Measurements from ENCODE around the gene PARP6.

PARP6 gene

GRCh38 chr15:72272213-72272996 is at the start of gene PARP6:
TSS of gene PARP6 (minus strand) at chr15:72272554. CDS start at chr15:72267477, 5,077 bp downstream.
- DNase-seq, result peak; percentile 95

DNA sequence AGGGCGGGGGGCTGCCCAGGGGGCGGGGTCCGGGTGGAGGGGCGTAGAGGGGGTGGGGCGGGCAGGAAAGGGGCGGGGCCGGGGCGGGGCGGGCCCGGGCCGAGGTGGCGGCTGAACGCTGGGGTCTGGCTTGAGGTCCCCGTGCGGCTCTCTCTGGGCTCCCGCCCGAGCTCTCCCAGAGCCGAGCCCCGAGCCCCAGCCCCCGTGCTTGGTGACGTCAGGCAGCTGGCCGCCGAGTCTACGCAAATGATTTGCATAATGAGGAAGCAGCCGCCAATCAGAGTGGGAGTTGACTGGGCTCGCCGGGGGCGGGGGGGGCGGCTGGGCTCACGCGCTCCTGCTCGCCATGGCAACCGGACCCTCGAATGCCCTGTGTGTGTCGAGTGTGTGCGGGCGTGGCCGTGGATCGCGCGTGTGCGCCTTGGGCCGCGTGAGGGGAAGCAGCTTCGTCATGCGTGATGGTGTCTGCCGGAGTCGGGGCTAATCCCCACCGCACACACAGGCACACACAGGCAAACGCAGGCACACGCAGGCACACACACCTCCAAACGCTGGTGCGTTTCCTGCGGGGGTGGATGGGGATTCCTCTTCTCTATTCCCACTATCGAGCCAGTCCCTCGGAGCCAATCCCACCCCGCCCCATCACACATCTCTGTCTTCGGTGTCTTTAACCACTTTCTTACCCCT is 47.8 kb upstream of the PARP6 start, which contains the start of gene CELF6:
Gene CELF6, minus strand, starts transcription at position 173 of the 687 bp plus-strand sequence. CDS start 283 bp downstream, outside the sequence.
- no peak for DNase-seq

- no peak for DNase-seq
These were observed 47.1 kb upstream of the PARP6 start for GRCh38 chr15:72319360-72319984.

DNA sequence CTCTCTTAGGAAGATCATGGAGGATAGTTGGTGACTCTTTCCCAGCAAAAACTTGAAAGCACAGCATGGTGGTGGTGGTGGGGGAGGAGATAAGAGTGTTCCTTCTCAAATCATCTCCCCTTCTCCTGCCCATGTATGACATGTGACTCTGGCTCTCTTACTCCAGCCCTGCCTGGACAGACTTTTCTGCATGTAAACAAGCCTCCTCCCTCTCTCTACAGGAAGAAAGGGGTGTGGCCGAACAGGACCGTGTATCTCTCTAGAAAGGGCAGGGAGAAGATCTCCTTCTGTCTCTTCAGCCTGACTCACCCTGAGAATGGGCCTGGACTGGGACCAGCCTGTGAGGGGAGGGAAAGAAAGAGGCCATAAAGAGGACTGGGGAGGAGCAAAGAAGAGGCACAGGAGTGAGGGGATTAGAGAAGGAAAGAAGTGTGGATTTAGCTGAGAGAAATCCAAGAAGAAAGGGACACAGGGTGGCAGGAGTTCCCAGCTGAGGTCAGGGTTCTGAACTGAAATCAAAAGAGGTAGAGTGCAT is 46.1 kb upstream of the PARP6 start:
- DNase-seq, result no peak

DNA sequence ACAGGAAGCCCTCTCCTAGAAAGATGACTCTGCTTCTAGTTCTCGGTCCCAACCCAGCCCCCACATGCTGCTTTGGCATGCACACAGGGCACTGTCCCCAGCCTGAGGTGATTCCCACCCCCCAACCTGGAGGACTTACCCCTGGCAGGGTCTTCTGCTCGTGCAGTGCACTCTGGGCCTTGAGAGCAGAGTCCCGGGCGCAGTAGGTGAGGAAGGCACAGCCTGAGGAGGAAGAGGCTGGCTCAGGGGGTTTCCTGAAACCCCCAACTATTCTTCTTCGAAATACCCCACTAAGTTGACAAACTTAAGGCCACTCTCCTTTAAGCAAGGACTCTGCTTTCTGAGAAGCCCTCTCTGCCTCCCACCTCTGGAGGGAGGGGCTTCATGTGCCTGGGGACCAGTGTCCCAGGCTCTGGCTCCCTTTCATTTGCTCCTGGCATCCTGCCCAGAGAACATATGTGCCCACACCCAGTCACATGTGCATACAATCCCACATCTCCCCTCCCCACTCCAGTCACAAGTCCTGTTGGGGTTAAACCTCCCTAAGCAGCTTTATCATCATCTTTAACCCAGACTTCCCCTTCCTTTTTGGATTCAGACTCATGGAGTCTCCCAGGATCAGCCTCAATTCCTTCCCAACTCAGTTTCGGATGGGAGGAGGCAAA is 43.5 kb upstream of the PARP6 start:
- peak; percentile 77 for DNase-seq

GRCh38 chr15:72313881-72314280 is 41.5 kb upstream of the PARP6 start:
- no peak for DNase-seq

- DNase-seq, result no peak
These were observed 41.1 kb upstream of the PARP6 start for GRCh38 chr15:72313448-72313840.

GRCh38 chr15:72312605-72313447 is 40.5 kb upstream of the PARP6 start:
- DNase-seq, result peak; percentile 54

- no peak for DNase-seq
These were observed 34.7 kb upstream of the PARP6 start for GRCh38 chr15:72307026-72307425.

GRCh38 chr15:72306211-72306785 is 33.9 kb upstream of the PARP6 start:
- no peak for DNase-seq

GRCh38 chr15:72304596-72304995 is 32.2 kb upstream of the PARP6 start:
- no peak for DNase-seq

DNA sequence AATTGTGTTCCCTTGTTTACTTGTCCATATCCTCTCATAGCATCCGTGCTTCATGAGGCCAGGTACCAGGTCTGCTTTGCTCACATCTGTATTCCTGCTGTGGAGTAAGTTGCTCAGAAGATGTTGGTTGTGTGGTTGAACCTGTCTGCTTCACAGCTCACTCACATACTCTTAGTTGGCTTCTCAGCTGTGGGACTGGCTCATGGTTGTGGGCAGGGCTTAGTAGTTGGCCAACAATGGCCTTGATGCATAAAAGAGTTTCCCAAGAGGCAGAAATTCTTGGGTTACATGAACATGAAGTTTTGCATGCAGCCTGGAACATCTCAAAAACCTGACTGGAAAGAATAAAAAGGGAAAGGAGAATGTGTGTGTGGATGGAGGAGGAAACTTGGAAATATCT is 30.6 kb upstream of the PARP6 start:
- no peak for DNase-seq

- DNase-seq, result no peak
These were observed 17.4 kb upstream of the PARP6 start for GRCh38 chr15:72289597-72290325.

DNA sequence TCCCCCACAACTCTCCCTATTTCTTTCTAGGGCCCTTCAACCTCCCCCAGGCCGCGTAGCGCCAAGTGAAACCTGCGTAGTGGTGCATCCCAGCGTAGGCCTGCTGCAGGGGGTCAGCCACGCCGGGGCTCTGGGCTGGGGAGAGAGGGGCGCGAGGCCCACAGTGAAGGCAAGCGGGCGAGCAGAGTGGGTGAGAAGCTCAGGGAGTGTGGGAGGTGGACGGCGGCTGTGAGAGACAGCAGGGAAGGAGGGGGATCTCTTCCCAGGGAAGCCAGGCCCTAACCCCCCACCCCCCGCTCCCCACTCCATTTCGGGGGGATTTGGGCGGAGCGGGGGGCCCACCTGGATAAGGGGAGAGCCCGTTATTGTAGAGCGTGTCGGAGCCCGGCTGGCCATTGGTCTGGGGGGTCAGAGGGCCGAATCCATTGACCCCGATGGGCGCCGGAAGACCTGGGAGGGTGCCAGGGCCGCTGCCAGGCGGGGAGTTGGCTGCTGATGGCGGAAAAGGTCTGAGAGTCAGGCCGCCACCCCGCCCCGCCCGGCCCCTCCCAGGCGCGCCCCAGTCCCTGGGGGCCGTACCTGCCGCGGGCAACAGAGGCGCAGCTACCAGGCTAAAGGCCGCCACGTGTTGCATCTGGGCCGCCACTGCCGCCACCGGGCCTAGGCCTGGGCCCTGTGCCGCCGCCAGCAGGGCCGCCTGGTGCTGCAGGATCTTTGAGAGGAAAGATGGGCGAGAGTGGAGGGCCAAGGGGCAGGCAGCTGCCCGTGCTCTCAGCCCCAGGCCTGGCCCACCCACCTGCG is 16.6 kb upstream of the PARP6 start:
- DNase-seq, result no peak

- no peak for DNase-seq
These were observed 13.7 kb upstream of the PARP6 start for GRCh38 chr15:72285927-72286516.

DNA sequence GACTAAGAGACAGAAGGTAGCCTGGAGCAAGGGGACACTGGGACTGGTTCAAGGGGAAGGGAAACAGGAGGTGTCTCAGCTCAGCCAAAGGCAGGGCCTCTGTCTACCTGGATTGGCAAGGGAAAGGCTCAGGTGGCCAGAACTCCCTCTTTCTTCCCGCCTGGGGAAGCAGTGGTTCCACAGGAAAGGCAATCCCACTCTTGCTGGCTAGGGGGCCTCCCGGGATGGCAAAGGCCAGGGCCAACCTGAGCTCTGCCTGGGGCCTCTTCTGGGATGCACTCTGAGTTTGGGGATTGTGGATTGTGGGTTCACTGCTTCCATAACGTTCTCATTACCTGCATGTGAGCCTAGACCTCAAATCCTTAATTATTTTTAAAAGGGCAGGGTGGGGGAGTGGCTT is 13.0 kb upstream of the PARP6 start:
- DNase-seq, result no peak

DNA sequence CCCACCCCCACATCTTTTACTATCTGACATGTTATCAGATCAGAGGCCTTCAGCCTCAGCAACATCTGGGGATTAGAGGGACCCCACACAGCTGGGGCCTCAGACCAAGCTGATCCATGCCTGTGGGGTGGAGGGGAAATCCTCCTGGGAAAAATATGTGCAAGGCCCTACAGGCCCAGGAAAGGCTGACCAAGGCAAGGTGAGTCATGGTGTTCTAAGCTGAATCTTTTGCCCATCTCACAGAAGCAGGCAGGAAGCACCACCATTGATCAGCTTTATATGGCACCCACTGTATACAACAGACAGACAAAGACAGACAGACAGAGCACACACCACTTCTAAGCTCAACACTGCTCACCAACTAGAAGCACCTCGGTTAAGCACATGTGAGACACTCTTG is 12.4 kb upstream of the PARP6 start:
- no peak for DNase-seq

- no peak for DNase-seq
These were observed 9.4 kb upstream of the PARP6 start for GRCh38 chr15:72281713-72282112.

GRCh38 chr15:72280751-72281150 is 8.4 kb upstream of the PARP6 start:
- DNase-seq, result no peak

DNA sequence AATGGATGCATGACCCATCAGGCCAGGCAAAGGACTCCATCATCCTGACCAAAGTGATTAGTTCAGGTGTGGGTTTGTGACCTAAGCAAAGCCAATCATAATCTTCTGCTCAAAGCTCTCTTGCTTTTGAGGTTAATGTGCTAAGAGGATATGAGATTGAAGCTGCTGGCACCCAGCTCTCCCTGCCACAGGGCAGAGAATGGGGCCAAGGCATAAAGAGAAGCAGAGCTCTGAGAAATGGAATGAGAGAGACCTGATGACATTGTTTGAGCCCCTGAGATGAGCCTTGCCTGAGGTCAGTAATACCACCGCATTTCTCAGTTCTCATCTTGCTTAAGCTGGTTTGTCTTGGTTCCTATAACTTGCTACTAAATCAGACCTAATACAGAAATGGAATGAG is 6.4 kb upstream of the PARP6 start:
- DNase-seq, result no peak
